ENCODE data around the gene UBE2E1.

Gene UBE2E1

DNA sequence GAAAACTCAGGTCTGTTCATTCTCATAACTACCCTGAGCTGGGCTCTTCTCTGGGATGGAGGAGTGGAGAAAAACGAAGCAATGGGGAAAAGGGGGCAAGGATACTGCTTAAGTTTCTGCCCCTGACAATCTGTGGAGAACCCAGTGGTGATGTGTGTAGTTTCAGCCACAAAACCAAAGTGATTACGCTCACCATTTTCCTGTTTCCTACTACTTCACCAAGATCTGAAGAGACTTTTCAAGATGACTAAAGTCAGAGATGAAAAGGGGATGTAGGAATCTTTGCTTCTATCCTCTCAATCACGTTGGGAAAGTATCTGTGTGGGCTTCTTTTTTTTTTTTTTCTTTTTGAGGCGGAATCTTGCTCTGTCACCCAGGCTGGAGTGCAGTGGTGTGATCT is 8.3 kb upstream of the UBE2E1 start:
- no peak for DNase-seq

DNA sequence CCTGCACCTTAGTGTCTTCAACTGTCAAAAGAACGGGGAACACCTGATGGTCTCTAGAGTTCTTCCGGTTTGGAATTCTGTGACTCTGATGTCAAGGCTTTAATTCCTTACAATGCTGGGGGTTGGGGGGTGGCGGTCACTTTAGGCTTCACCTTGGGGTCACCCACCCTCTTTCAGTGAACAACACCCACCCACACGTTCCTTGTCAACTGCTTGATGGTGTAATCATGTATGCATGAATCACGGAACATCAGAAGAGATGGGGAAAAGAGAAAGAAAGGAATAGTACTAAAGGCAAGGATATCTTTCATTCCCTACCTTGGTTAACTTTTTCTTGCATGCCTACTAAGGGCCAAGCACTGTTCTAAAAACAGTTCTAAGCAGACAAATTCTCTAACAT is 7.3 kb upstream of the UBE2E1 start:
- no peak for DNase-seq

DNA sequence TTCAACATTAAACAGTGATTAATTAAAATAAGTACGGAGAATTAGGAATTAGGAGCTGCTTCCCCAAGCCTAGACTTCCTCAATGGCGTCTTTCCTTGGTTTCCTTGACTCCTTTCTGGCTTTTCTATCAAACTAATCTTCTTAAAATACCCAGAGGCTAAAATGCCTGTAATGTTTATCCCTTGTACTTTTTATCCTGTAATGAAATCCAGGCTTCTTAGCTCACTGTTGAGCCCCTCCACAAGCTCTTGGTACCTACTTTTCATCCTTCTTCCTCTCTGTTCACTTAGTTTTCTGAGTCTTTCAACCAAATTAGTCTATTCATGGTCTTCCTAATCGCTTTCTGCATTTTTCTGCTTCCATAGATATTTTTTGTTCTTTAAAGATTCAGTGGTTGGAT is 6.9 kb upstream of the UBE2E1 start:
- no peak for DNase-seq

DNA sequence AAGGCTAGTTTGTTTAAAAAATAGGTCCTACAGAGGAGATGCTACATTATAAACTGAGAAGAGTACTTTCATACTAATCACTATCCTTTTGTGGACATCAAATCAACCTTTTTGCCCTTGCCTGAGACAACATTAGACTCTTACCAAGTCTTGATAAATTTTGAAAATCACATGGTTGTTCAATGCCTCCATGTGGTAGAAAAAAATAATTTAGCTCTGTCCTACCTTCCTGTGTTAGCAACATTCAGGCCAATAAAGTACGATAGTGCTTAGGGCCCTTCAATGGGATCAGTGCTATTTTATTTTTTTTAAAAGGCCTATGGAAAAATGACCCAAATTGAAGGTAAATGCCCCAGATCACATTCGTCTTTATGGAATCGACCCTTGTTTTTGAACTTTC is 5.0 kb upstream of the UBE2E1 start:
- DNase-seq: no peak

DNA sequence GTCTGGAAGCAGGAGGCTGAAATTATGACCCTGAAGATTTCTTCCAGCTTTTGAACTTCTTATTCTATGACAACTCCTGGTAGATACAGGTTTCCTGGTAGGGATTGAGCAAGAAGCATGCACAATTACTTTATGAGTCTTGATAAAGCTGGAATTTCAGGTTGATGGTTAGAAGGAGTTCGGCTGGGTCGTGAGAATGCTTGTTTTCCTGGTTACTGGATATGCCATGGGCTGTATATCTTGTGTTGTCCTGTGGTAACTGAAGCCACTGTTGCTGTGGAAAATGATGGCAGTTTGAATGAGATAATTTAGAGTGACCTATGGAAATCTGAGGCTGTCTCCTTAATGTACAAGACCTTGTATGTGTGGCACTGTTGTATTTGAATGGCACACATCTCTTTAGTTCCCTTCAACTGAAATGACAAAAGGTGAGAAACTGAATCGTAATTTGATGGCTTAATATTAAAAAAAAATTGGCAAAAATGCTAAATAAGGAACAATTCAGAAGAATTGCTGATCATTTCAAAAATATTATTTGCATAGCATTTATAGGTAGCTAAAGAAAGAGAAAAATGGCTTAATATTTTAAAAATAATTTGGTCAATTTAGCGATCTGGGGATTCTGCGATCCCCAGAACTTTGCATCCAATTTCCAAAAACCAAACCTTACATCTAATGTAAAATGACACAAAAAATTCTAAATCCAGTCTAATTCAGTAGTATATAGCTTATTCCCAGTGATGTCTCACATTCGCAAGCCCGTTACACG is 1.1 kb upstream of the UBE2E1 start:
- no peak for DNase-seq

DNA sequence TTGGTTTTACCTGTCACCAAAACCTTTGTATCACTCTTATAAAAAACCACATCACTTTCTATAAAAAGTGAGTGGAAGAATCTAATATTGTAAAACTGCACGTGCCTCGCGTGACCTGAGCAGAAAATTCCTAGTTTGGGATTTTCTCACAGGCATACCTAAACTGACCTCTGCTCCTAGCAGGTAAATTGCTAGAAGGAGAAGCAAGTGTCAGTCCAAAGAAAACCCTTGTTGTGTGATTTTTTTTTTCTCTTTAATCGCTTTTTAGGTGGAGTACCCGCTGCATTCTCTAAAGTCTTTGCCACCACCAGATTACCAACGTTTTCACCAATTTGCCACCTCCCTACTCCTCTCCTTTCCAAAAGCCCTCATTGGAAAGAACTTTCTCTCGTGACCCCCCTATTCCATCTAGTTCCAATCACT is 534 bp upstream of the UBE2E1 start:
- DNase-seq: no peak

DNA sequence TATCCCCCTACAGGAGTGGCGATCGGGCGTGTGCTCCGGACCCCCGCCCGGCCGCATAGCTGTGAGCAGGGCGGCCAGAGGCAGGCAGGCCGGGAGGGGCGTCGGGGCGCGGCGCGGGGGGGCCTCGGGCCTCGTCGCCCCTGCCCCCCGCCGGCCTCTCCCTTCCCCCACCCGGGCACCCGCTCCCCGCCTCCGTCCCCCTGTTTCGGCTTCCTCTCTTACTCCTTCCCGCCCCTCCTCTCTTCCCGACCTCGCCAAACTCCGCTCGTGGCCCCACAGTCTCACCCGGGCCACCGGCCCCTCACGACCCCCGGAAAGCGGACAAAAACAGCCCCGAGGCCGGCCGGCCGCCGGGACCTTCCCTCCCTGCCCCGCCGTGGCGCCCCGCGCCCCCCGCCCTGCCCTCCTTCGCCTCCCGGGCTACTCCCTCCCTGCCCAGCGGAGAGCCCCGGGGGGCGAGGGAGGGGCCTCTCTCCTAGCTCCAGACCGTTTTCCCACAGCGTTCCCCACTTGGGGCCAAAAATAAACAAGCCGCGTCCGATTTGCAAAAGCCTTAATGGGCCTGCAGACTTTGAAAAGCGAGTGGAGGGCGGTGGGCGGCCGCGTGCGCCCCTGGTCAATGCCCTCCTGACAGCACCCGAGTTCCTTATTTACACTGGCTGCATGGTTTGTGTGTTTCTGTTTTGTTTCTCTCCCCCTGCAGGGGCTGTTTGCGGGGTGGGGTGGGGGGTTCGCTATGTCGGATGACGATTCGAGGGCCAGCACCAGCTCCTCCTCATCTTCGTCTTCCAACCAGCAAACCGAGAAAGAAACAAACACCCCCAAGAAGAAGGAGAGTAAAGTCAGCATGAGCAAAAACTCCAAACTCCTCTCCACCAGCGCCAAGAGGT is 1.0 kb downstream of the UBE2E1 start:
- DNase-seq: no peak

DNA sequence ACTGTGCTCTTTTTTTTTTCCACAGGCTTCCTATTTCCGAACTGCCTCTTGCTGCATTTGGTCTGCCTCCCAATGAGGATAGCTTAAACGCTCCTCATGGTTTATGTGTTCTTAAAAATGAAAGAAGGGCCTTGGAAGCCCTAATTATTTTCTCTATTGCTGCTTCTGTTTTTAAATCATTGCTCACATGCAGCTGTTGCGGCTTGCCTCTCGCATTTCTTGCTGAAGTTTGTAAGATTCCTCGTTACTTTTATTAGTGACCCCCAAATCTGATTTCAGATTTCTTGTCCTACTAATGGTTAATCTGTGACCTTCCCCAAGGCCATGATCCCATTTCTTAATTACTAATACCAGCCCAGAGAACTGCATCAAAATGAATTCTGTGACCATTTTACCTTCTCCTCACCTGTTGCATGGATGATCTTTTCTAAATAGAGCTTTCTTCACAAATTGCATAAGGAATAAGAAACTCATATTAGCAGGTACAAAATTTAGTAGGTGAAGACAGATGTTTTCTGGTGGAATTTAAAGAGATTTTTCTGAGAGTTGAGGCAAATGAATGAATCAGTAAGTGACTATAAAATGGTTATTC is 1.8 kb downstream of the UBE2E1 start:
- DNase-seq: no peak

DNA sequence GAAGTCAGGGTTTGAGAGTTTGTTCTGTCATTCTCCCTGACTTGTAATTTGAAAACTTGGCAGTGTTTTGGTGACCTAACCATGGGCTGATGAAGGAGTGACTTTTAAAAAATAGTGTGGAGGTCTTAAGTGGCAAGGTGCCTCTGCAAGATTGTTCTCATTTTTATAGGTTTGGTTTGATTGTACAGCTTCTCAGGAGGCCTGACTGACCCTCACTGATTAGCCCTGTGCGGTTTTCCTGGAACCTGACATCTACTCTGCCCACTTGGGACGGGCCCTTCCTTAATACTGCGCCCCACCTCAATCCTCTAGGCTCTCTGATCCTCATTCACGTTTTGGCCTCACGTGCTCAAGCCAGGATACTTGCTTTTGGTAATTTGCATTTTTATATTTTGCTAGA is 2.8 kb downstream of the UBE2E1 start:
- DNase-seq: no peak

DNA sequence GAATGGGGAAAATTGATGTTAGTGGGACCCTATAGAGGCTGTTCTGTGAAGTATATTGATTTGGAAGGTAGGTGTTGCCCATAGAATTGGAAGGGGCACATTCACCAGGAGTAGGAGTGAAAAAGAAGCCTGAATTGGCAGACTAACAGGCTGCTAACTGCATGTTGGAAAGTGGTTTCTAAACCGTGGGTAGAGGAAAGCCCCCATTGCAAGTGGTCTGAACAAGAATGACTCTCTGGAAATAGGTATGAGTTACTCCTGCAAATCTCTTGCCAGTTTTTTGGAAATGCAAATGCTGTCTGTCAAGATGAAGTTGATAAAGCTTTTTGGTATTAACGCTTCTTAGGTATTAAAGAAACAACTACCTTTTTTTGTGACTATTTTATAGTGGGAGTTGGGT is 3.5 kb downstream of the UBE2E1 start:
- DNase-seq: no peak

DNA sequence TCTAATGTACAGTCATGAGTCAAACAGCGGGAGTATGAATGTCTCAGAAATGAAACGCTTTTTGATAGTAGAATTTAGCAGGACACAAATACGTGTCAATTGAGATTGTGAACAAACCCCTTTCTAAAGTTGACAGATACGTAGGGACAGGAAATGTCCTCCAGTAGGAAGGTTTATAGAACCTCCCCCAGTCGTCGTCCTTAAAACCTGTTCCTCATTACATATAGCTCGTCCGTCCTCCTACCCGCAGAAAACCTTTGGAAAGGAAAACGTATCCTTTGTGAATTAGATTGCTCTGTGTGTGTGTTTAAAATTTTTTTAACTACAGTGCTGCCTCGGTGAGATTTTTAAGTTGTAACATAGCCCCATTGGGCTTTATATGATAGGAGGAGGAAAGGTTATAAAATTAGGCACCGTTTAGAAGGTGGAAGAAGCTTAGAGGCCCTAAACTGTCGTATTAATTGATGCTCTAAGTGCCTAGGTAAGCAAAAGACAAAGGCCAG is 4.1 kb downstream of the UBE2E1 start:
- no peak for DNase-seq

DNA sequence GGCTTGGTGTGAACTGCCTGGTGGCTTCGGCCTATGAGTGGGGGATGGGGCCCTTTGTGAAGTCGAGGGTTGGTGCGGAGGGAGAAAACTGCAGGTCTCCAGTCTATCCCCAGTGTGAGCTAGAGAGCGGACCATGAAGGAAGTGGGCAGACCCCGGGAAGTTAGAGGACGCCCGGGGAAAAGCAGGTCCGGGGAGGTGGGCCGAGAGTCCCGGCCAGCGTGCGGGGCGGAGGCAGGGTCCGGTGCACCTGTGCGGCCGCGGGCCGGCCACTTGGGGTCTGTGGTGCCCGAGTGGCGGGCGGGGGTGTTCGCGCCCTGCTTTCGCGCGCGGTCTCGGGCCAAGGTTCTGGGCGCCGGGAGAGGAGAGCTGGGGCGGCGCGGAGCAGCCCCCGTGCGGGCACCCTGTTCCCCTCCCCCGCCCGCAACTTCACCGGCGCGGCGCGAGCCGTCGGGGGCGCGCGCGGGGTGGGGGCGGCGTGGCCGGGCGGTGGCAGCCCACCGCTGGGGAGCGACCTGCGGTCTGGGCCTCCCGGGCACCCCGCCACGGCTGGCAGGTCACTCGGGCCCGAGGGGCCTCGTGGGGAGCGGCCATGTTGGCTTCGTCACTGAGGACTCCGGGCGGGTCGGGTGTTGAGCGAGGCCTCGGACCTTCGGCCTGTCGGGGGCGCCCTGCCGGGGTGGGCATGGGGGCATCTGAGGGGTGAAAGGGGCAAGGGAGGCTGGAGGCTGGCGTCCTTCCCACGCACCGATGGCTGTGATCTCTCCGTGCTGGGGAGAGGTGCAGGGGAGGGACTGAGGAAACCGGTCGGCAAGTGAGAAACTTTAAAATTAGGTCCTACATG is 4.8 kb downstream of the UBE2E1 start:
- DNase-seq: no peak

DNA sequence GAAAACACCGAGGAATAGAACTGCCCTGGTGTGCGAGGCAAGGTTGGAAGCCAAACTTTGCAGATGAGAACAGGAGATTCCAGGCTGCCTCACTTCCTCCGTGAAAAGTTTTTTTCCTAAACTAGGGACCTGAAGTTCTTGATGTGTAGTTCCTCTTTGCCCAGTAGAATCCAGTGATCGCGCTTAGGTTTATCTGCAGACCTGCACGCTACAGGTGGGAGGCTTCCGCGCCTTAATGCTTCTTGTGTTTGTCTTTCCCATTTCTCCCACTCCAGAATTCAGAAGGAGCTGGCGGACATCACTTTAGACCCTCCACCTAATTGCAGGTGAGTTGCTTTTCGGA is 5.4 kb downstream of the UBE2E1 start:
- DNase-seq: no peak

DNA sequence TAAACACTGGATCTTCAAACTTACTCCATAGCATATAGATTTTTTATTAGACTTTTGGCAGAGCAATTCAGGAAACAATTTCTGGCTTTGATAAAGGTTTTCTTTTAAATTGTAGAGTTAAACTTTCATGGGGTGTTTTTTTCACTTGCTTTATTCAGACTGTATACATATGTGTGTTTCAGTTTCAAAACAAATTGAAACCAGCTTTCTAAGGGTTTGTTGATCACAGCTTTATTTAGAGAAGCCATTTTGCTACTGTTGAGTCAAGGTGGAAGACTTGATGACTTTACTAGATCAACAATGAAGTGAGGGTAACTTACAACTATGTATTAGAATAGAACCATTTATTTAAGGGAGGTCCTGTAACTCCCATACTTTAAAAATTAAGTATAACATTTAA is 6.2 kb downstream of the UBE2E1 start:
- no peak for DNase-seq

DNA sequence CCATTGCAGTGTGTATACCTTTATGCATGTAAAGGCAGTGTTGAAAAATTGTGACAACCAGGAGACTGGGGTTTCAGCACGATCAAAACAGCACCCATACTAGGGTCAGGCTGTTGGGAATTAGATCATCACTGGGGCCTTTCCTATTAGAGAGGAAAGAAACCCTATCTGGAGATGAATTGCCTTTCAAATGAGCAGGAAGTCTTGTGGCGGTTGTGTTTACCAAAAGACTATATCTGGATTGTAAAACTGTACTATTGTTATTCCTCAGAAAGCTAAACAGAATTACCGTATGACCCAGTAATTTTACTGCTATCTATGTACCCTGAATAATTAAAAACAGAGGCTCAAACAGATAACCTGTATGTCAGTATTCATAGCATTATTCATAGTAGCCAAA is 10.1 kb downstream of the UBE2E1 start:
- no peak for DNase-seq

DNA sequence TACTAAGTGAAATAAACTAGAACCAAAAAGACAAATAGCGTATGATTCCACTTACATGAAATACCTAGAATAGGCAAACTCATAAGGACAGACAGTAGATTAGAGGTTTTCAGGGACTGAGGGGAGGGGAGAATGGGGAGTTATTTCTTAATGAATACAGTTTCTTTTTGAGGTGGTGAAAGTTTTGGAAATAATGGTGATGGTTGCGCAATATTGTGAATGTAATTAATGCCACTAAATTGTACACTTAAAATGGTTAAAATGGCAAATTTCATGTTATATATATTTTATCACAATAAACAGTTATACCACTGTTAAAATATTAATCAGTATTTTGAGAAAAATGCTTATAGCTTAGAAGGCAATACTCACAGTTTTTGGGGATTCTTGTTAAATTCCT is 11.0 kb downstream of the UBE2E1 start:
- no peak for DNase-seq

DNA sequence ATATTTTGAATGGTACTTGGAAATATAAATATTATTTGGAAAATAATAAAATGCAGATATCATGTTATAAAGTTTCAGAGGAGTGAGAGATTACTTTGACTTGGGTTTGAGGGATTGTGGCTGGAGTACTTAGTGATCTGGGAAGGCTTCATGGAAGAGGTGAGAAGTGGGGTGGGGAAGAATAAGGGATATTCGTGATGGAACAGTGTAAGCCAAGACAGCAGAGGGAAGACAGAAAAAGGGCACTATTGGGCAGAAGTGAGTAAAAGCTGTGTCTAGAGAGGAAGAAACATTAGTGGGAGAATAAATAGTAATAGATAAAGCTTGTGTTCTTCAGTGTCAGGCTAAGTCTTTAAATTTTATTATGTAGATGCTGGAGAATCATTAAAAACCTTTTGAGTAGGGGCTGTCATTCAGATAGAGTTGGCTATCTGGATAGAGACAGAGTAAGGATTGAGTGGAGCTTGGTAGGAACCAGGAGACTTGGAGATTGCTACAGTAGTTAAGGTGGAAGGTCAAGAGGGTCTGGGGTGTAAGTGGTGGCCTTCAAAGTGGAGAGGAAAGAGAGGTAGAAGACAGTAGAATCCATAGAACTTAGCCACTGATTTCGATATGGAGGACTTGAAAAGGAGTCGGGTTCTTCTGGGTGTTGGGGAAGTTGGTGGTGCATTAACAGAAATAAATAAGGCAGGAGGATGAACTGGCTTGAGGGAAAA is 11.9 kb downstream of the UBE2E1 start:
- DNase-seq: no peak

DNA sequence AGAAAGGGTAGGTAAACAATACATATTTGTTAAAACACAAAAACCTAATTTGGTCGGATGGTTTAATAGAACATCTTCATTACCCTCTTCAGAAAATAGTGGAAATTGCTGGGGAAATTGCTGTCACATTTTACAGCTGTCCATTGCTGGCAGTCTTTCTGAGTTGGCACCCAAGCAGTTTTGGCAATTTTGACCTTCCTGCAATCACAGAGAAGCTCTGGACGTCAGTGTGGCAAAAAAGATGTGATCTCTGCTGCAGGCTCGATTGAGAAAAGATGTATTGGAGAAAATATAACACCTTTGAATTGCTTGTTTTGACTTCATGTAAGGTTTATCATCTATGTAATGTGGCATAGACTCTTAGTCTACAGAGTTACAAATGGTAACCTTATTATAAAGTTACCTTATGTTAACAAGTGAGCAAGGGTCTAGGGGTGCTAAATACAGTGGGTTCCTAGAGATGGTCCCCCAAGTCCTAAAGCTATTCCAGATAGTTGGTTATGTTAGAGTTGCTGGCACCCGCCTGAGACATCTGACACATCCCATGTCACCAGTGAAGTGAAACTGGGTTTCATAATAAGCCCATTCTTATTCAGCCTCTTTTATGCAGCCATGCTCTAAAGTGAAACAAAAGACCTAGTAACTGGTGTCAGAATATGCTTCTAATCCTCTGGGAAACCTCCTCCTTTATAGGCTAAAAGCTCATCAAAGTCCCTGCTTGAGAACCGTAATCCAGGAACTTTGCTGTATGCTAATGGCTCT is 14.0 kb downstream of the UBE2E1 start:
- no peak for DNase-seq

DNA sequence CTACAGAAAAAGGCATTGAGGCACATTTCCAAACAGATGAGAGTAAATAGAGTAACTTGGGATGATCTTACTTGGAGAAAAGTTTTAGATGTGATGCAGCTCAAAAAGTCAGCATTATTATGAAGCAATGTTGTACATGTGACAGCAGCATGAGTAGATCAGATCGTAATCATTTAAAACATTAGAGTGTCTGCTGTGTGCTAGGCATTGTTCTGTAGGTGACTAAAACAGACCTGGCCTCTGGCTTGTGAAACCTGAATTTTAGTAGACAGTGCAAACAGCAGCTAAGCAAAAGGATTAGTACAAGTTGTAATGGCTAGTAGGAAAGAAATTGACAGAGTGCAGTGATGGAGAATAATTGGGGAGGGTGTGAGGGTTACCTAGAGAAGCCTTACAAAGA is 15.1 kb downstream of the UBE2E1 start:
- no peak for DNase-seq

DNA sequence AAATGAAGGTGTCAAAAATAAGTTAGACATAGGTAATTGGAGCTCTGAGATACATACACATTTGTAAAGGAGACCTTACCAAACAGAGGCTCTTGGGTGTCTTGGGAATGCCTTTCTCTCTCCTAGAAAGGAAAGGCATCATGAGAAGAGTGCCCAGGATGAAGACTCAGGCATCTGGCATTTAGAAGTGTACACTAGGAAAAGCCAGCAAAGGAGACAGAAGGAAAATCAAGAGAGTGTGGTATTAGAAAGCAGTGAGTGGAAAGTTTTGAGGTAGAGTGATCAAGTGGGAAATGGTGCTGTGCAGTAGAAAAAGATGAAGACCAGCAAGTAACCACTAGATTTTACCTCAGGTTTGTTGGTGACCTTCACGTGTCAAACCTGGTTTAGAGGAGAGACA is 16.1 kb downstream of the UBE2E1 start:
- DNase-seq: no peak

DNA sequence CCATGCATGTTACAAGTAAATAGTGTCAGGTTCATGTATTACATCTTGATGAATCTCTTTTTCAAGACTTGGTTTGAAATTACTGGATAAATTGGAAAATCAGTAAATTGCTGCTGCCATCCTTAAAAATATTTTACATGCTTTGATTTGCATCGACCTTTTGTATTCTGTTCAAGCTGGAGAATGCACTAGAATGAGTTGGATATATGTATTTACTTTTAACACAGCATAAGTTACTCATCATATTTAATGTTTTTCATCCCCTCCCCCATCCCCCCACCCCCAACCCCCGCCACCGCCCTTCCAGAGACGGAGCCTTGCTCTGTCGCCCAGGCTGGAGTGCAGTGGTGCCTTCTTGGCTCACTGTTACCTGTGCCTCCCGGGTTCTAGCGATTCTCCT is 16.8 kb downstream of the UBE2E1 start:
- no peak for DNase-seq

DNA sequence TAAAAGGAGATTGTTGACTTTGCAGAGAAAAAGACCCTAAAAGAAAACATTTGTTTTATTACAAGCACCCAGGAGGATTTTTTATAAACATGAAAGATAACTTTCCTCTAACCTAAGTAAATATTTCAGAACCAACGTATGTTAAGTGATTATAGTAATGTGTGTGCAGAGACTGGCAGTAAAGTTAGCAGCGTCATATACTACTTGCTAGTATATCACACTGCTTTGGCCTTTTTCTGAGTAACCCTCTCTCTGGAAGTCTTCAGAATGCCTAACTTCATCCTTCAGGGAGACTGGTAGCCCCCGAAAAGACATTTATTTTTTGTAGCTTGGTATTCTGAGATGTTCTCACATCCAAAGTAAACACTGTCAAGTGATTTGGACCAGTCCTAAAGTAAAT is 17.9 kb downstream of the UBE2E1 start:
- DNase-seq: no peak
